SIG-M5 (cell line): ENCODE measurements around the gene HAT1.
"Not testable (repeated sequence)": the region's sequence is repeated elsewhere in the genome, so short reads cannot be mapped to it uniquely, and the experiment has no call there.

Experiments used
- DNase-seq: peaks from one replicate; lab custom pipeline; 2025; lab: John Stamatoyannopoulos, UW

HAT1 gene

DNA sequence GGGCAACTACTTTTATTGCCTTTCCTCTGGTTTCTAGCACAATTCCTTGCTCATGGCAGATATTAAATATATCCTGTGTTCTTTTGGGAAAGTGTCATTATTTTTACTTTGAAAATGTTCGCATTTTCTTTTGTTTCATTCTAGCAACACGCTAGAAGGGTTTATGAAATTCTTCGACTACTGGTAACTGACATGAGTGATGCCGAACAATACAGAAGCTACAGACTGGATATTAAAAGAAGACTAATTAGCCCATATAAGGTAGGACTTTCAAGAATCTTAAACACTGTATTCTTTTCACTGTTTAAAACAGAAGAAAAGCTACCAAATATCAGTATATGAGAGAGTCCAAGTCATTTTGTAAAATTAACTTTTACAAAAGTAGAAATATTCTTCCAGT is 56.8 kb downstream of the HAT1 start:
- DNase-seq: no peak

DNA sequence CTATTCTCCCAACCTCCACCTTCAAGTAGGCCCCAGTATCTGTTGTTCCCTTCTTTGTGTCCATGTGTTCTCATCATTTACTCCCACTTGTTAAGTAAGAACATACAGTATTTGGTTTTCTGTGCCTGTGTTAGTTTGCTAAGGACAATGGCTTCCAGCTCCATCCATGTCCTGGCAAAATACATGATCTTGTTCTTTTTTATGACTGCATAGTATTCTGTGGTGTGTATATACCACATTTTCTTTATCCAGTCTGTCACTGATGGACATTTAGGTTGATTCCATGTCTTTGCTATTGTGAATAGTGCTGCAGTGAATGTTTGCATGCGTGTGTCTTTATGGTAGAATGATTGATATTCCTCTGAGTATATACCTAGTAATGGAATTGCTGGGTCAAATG is 61.7 kb downstream of the HAT1 start:
- DNase-seq: not testable (repeated sequence)

GRCh38 chr2:171985076-171985475 is 62.8 kb downstream of the HAT1 start:
- DNase-seq: no peak

DNA sequence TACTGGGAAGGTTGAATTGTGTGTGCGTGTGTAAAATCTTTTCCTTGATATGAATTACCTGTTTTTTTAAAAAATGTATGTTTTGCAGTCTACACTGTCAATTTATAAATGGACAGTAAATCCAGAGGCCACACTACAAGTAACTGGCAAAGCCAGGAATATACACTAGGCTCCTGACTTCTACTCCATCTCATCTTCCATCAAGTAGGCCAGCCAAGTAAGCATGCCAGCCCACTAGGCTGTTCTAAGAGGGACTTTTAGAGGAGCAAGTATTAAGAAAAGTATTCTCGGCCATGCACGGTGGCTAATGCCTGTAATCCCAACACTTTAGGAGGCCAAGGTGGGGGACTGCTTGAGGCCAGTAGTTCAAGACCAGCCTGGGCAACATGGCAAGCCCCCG is 64.5 kb downstream of the HAT1 start:
- no peak for DNase-seq

DNA sequence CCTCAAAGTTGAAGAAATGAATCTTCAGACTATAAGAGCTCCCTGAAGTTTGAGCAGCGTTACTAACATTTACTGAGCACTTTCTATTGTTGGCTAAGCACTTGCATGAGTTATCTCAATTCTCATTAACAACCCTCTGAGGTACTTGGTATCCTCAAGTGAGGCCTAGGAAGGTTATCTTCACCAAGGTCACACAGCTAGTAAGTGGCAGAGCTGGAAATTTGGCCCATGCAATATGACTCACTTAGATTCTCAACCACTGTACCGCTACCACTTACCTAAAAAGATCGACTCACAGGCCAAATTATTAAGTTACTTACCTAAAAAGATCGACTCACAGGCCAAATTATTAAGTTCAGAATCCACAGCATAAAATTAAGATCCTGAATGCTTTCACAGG is 68.8 kb downstream of the HAT1 start:
- no peak for DNase-seq

DNA sequence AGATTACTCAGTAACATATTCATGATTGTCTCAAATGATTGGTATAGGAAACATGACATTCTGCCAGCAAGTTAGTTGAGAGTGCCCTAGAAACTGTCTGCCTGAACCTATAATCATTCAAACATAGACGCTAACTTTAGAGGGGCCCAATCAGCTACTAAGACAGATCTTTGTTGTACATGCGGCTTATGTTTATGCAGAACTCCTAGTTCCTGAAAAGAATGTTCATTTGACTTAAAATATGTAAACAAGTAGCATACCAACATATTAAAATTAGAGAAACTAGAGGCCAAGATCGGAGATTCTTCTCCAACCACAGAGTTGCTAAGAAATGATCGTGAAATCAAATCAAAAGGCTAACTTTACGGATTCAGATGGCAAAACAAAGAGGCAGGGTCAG is 73.3 kb downstream of the HAT1 start:
- DNase-seq: no peak

DNA sequence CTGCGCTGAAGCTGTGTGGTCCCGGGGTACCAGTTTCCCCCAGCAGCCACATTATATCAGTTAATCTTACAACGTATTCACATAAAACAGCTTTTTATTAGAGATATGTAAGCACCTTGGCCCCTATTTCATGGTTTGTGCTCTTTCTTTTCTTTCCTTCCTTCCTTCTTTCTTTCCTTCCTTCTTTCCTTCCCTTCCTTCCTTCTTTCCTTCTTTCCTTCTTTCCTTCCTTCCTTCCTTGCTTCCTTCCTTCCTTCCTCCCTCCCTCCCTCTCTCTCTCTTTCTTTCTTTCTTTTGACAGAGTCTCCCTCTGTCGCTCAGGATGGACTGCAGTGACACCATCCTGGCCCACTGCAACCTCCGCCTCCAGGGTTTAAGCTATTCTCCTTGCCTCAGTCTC is 73.8 kb downstream of the HAT1 start:
- DNase-seq: no peak

GRCh38 chr2:171997031-171997430 is 74.8 kb downstream of the HAT1 start:
- not testable (repeated sequence) for DNase-seq

GRCh38 chr2:171999161-171999560 is 76.9 kb downstream of the HAT1 start:
- no peak for DNase-seq

DNA sequence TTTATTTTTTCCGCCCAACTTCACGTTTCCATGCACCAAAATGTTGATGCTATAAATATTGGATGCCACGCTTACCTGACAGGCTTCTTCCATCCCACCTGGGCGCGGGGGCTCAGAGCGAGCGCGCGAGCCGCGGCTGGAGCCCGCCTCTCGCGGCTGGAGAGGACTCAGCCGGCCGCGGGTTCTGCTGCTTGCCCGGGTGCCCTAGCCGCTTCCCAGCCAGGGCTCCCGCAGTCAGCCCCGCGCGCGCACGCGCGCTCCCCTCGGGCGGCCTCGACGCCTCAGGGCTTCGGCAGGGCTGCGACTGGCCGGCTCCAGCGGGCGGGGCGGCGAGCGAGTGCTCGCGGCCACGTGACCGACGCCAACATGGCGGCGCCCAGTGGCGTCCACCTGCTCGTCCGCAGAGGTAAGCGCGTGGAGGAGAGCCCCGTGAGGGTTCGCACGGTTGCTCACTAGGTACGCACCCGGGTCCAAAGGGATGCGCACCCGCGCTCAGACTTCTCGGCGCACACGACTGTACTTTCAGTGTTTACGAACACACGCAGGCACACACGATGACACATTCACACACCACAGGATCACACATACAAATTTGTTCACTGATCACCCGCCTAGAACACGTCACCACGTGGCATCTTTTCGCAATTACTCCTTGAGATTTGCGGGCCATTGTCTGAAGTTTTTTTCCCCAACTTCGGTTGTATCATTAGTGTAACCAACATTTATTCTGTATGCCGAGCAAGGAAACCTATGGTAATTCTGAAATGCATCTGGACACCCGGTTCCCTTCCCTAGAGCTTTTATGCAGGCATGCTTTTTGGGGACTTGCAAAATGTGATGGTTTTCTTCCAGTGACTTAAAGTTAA is 77.6 kb downstream of the HAT1 start, which contains the start of gene METAP1D:
TSS of gene METAP1D (plus strand) at position 350 of the 866 bp plus-strand sequence. CDS start at position 367, 17 bp downstream.
- DNase-seq: peak; percentile 77

GRCh38 chr2:172000696-172001361 is 78.6 kb downstream of the HAT1 start:
- DNase-seq: no peak

DNA sequence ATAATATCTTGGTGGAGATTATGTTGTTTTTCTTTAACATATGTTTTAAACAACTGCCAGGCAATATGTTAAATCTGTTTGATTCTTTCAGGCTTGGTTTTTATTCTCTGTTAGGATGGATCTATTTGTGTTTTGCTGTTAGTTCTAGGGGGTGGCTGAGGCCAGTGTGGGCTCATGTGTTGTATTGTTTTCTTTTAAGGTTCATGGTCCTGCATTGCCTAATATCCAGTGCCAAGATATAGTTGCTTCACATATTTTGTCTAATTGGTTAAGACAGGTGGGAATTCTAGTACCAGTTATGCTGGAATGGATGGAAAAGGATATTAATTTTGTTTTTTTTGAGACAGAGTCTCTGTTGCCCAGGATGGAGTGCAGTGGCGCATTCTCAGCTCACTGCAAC is 85.1 kb downstream of the HAT1 start:
- no peak for DNase-seq

DNA sequence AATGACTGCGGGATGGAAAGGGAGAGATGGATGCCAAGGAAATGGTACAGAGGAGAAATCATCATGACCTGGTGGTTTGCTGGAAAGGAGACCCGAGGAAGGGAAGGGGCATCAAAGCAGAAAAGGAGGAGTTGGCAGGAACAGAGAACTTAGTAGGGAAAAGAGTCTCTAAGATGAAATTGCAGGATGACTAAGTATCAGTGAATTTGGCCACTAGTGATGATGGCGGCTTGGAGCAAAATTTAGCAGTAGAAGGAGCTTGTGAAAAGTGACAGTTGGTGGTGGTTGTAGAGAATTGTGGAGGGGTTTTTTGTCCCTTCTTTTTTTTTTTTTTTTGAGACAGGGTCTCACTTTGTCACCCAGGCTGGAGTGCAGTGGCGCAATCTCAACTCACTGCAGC is 87.6 kb downstream of the HAT1 start:
- no peak for DNase-seq

DNA sequence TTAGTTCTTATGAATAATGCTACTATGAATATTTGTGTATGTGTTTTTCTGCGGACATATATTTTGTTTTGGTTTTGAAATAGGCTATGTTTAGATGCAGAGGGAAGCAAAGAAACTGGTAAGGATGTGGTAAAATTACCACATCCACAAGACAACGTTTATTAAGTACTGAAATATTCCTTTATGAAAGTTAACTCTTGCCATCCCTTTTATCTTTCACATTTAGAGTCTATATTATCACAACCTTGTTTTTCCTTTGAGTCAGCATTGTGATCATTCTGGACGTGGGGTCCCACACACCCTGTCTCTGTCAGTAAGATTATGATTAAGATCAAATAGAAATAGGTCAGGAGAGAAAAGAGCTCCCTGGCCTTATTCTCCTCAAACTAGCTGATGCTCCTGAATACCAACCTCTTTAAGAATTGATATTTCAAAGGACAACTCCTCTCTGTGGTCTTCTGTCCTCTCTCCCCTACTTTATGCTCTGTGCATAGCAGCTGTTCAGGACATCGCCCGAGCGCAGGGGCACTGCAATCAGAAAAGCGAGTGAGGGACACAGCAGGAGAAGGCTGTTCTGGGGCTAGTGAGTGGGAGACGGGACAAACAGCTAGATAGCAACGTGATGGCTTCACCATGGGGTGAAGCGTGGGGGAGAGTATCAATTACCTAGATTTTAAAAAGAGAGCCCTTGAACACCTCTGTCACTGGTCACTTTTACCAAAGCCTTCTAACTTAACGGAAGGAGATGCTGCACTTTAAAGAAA is 89.7 kb downstream of the HAT1 start:
- no peak for DNase-seq

DNA sequence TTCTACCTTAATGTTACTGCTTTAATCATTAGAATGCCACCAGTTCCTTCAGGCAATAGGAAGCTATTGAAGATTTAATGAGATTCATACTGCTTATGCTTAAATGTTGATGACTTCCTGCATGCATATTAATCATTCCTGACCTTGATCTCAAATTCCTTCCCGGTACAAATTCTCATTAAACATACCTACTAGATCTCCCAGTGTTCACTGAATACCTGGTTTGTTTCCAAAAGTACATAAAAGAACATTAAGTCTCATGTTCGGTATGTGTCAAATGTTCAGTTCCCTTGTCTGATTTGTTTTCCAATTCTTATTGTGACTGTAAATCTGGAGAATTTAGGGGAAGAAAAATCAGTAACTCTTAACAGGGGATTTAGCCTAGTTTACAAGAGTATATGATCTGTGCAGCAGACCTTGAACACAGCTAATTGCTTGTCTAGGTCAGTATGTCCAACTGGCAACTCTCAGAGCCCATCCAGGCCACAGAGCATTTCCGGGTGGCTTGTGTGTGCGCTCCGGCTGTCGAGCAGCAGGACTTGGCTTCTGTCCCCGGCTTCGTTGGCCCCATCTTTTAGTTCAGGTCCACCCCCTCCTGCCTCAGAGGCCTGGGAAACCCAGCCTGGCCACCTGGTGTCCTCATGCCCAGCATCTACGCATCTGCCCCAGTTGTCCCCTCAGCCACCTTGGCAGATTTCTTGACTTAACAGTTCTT is 90.6 kb downstream of the HAT1 start:
- DNase-seq: no peak

DNA sequence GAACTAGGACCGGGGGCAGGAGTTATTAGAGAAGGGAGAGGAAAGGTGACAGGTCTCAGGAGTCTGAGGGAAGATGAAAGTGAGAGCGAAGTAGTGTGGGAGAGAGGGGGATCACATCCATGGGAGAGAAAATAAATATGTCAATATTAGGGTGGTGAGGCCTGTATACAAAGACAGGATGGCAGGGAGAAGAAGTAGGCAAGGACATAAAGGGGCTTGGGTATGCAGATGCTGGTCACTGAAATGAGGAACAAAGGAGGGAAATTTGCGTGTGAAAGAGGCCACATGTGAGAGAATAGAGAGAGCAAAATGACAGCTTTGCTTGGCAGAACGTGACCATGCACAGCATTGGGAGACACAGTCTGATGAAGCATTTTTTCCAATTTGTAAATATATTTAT is 91.1 kb downstream of the HAT1 start:
- no peak for DNase-seq

DNA sequence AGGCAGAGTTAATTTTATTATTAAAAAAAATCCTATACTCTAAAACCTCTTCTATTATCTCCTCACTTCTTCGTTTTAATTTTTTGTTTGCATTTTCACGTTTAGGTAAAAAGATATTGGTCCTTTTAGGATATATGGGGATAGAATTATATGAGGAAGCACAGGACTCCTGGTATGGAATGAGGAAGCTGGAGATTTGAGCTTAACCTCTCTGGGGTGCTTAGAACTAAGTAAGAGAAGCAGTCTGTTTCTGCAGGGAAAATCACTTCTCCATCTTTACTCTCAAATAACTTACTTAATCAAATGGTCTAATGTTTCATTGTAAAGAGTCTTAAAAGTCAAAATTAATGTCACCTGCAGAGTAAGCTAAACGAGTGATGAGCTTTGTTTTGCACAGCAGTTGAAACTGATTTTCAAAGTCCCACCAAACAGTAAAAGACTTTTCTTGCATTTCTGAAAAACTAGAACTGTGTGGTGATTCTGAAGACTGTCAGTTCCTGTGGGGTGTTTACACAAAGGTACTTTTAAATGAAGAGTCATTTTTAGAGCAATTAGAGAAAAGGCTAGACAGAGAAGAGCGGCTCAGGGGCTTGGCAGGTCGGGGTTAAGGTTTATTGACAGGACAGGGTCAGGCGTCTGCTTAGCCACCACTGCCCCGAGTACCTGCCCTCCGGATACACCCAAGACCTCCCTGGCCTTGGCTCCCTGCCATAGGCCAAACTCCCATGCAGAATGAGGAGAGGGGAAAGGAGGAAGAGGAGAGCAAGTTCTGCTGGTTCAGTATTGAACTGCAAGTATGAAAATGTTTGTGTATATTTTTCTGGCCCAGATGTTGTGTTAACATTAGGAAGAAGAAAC is 99.0 kb downstream of the HAT1 start:
- no peak for DNase-seq

- DNase-seq: no peak
Measured at GRCh38 chr2:172021955-172022354, 99.7 kb downstream of the HAT1 start.

GRCh38 chr2:172031536-172031935 is 109.3 kb downstream of the HAT1 start:
- no peak for DNase-seq
